Mesenchymal stem cell (in vitro differentiated cells and primary cell): ENCODE data around the gene FHOD3.

ENCODE experiments used
- DNase-seq: peaks from one replicate; pipeline ENCODE4 v3.0.0-alpha.2; 2013
- H2AFZ ChIP-seq: one replicate; pipeline ENCODE4 v1.6.1; 2013; ENCODE audit warnings: low read depth, mild to moderate bottlenecking, control low read depth, inconsistent platforms, low read length, moderate library complexity
- H2AK5ac ChIP-seq: 2 replicates; pipeline ENCODE4 v1.6.1; 2013; ENCODE audit warnings: low read length, moderate library complexity, mild to moderate bottlenecking, inconsistent platforms; ENCODE audit not compliant: severe bottlenecking
- H2BK120ac ChIP-seq: one replicate; pipeline ENCODE4 v1.6.1; 2013; ENCODE audit warnings: low read depth, mild to moderate bottlenecking, inconsistent platforms, low read length, moderate library complexity
- H2BK12ac ChIP-seq, 2 experiments: one replicate each; pipeline ENCODE4 v1.6.1; 2013; ENCODE audit warnings: inconsistent platforms in 2 of 2, low read length in 2 of 2, mild to moderate bottlenecking in 2 of 2, moderate library complexity in 2 of 2, control low read depth in 1 of 2
- H2BK15ac ChIP-seq: one replicate; pipeline ENCODE4 v1.6.1; 2013; ENCODE audit warnings: mild to moderate bottlenecking, low read depth, inconsistent platforms; ENCODE audit not compliant: poor library complexity, severe bottlenecking
- H2BK5ac ChIP-seq: 2 replicates; pipeline ENCODE4 v1.6.1; 2013; ENCODE audit warnings: low read depth, mild to moderate bottlenecking, low read length, control low read depth, inconsistent platforms; ENCODE audit not compliant: poor library complexity, severe bottlenecking
- H3K14ac ChIP-seq, 2 experiments: one replicate each; pipeline ENCODE4 v1.6.1; 2013; ENCODE audit warnings: inconsistent platforms in 2 of 2, low read length in 2 of 2, control low read depth in 1 of 2, mild to moderate bottlenecking in 1 of 2, moderate library complexity in 1 of 2
- H3K18ac ChIP-seq, 2 experiments: one replicate each; pipeline ENCODE4 v1.6.1; 2013; ENCODE audit warnings: inconsistent platforms in 2 of 2, low read length in 2 of 2, control low read depth in 1 of 2, low read depth in 1 of 2, mild to moderate bottlenecking in 1 of 2
- H3K23ac ChIP-seq, 2 experiments: one replicate each; pipeline ENCODE4 v1.6.1; 2013; ENCODE audit warnings: inconsistent platforms in 2 of 2, low read length in 2 of 2, mild to moderate bottlenecking in 2 of 2, moderate library complexity in 2 of 2, control low read depth in 1 of 2
- H3K27ac ChIP-seq: 2 replicates; pipeline ENCODE4 v1.5.1; 2013; ENCODE audit warnings: mild to moderate bottlenecking, moderate library complexity, low read length, control low read depth, inconsistent platforms; ENCODE audit not compliant: poor library complexity, severe bottlenecking
- H3K27me3 ChIP-seq, 2 experiments: 2 replicates each; pipeline versions ENCODE4 v1.6.1 to v1.7.0; 2013; ENCODE audit warnings: low read length in 2 of 2, mild to moderate bottlenecking in 2 of 2, moderate library complexity in 2 of 2, control low read depth in 1 of 2, inconsistent platforms in 1 of 2; ENCODE audit not compliant: control insufficient read depth in 1 of 2, insufficient read depth in 1 of 2
- H3K36me3 ChIP-seq, 2 experiments: 2 replicates each; pipeline versions ENCODE4 v1.6.1 to v1.7.0; 2013; ENCODE audit warnings: low read length in 2 of 2, control low read depth in 1 of 2, inconsistent platforms in 1 of 2, low read depth in 1 of 2, mild to moderate bottlenecking in 1 of 2; ENCODE audit not compliant: insufficient read depth in 2 of 2, control insufficient read depth in 1 of 2
- H3K4ac ChIP-seq, 2 experiments: one replicate each; pipeline ENCODE4 v1.6.1; 2013; ENCODE audit warnings: inconsistent platforms in 2 of 2, low read length in 2 of 2, mild to moderate bottlenecking in 2 of 2, moderate library complexity in 2 of 2, control low read depth in 1 of 2, low read depth in 1 of 2
- H3K4me1 ChIP-seq: 2 replicates; pipeline ENCODE4 v1.6.1; 2013; ENCODE audit warnings: low read depth, low read length, control low read depth; ENCODE audit not compliant: control insufficient read depth, insufficient read depth
- H3K4me2 ChIP-seq: 2 replicates; pipeline ENCODE4 v1.6.1; 2013; ENCODE audit warnings: low read length, mild to moderate bottlenecking, inconsistent platforms; ENCODE audit not compliant: poor library complexity, severe bottlenecking
- H3K4me3 ChIP-seq, 2 experiments: 2 replicates each; pipeline versions ENCODE4 v1.5.1 to v1.7.0; 2013; ENCODE audit warnings: low read length in 2 of 2, mild to moderate bottlenecking in 2 of 2, control low read depth in 1 of 2, low read depth in 1 of 2; ENCODE audit not compliant: insufficient read depth in 1 of 2
- H3K79me1 ChIP-seq: replicated peaks from 2 replicates; pipeline ENCODE4 v1.6.1; 2013; ENCODE audit warnings: mild to moderate bottlenecking, control low read depth, low read length, inconsistent platforms; ENCODE audit not compliant: poor library complexity, severe bottlenecking
- H3K9ac ChIP-seq: 2 replicates; pipeline ENCODE4 v1.7.0; 2013; ENCODE audit warnings: mild to moderate bottlenecking, low read length, moderate library complexity
- H3K9me3 ChIP-seq: 2 replicates; pipeline ENCODE4 v1.7.0; 2013; ENCODE audit warnings: mild to moderate bottlenecking, low read length; ENCODE audit not compliant: control insufficient read depth
- H4K8ac ChIP-seq: one replicate; pipeline ENCODE4 v1.6.1; 2013; ENCODE audit warnings: inconsistent platforms, mild to moderate bottlenecking, low read length, moderate library complexity
- H4K91ac ChIP-seq: one replicate; pipeline ENCODE4 v1.6.1; 2013; ENCODE audit warnings: mild to moderate bottlenecking, low read length, inconsistent platforms
- whole genome bisulfite sequencing: methylation state at CpG from one replicate; pipeline ENCODE4 v1.1.7; 2013; ENCODE audit warnings: mixed read lengths; 5-methylcytosine and 5-hydroxymethylcytosine counted together

The FHOD3 gene

GRCh38 chr18:36728345-36728744, 430.8 kb downstream of the FHOD3 start:
- H3K9me3 ChIP-seq, result no peaks in the 10 kb centered on the region
- H3K18ac ChIP-seq, result no peak overlapping the region

GRCh38 chr18:36729197-36729596, 431.7 kb downstream of the FHOD3 start:
- H2BK5ac ChIP-seq, result no peak overlapping the region
- no peak overlapping the region for H3K27ac ChIP-seq
- no peaks in the 10 kb centered on the region for H3K4me1 ChIP-seq
- no peak overlapping the region for H3K4me2 ChIP-seq
- H2BK12ac ChIP-seq, result no peak overlapping the region
- H2BK15ac ChIP-seq, result no peak overlapping the region
- no peaks in the 10 kb centered on the region for H3K27me3 ChIP-seq
- no peak for DNase-seq
- no peak overlapping the region for H3K14ac ChIP-seq
- no peaks in the 10 kb centered on the region for H3K9me3 ChIP-seq
- no peak overlapping the region for H3K4me3 ChIP-seq
- no peak overlapping the region for H4K91ac ChIP-seq
- H3K79me1 ChIP-seq, result peaks cover 2% of the 10 kb centered on the region
- no peak overlapping the region for H3K18ac ChIP-seq
- no peak overlapping the region for H4K8ac ChIP-seq
- no peak overlapping the region for H3K4ac ChIP-seq
- peaks cover 4 to 33% of the 10 kb centered on the region in 2 experiments for H3K36me3 ChIP-seq
- no peak overlapping the region for H2AFZ ChIP-seq
- no peak overlapping the region for H2BK120ac ChIP-seq
- no peak overlapping the region for H3K23ac ChIP-seq
- H3K9ac ChIP-seq, result no peak overlapping the region
- no peak overlapping the region for H2AK5ac ChIP-seq

More at GRCh38 chr18:36728345-36728744, 430.8 kb downstream of the FHOD3 start:
- H3K14ac ChIP-seq, result no peak overlapping the region
- no peak overlapping the region for H2AFZ ChIP-seq
- no peaks in the 10 kb centered on the region for H3K4me1 ChIP-seq
- no peak overlapping the region for H2BK12ac ChIP-seq
- H2BK120ac ChIP-seq, result no peak overlapping the region
- H3K79me1 ChIP-seq, result peaks cover 2% of the 10 kb centered on the region
- H4K91ac ChIP-seq, result no peak overlapping the region
- no peak overlapping the region for H3K4me3 ChIP-seq
- peaks cover 4 to 26% of the 10 kb centered on the region in 2 experiments for H3K36me3 ChIP-seq
- no peak overlapping the region for H4K8ac ChIP-seq
- no peak overlapping the region for H3K4me2 ChIP-seq
- no peak overlapping the region for H3K9ac ChIP-seq
- no peaks in the 10 kb centered on the region for H3K27me3 ChIP-seq
- H2BK15ac ChIP-seq, result no peak overlapping the region
- DNase-seq, result no peak
- H2AK5ac ChIP-seq, result no peak overlapping the region
- WGBS, result 72% methylated on average over 4 of the region's 4 CpGs
- H3K23ac ChIP-seq, result no peak overlapping the region
- no peak overlapping the region for H3K4ac ChIP-seq
- H3K27ac ChIP-seq, result no peak overlapping the region
- H2BK5ac ChIP-seq, result no peak overlapping the region

GRCh38 chr18:36732264-36732663, 434.8 kb downstream of the FHOD3 start:
- 82% methylated on average over 5 of the region's 5 CpGs for WGBS
- Histone ChIP-seq H3K23ac (no peak overlapping the region), H3K79me1 (no peaks in the 10 kb centered on the region), H2AFZ (no peak overlapping the region), H3K4me1 (no peaks in the 10 kb centered on the region), H3K18ac (no peak overlapping the region), H3K14ac (no peak overlapping the region), H4K8ac (no peak overlapping the region), H3K4me2 (no peak overlapping the region), H2BK120ac (no peak overlapping the region), H4K91ac (no peak overlapping the region), H2BK12ac (no peak overlapping the region), H3K4me3 (no peak overlapping the region), H2BK5ac (no peak overlapping the region), H3K27ac (no peak overlapping the region), H3K4ac (no peak overlapping the region), H2AK5ac (no peak overlapping the region), H3K9me3 (no peaks in the 10 kb centered on the region), H3K36me3 (peaks cover 4 to 43% of the 10 kb centered on the region in 2 experiments), H3K9ac (no peak overlapping the region), H2BK15ac (no peak overlapping the region), H3K27me3 (no peaks in the 10 kb centered on the region)
- DNase-seq, result no peak

- H3K4ac ChIP-seq, result no peak overlapping the region
- H3K4me1 ChIP-seq, result no peaks in the 10 kb centered on the region
- H4K8ac ChIP-seq, result no peak overlapping the region
- no peak for DNase-seq
- H3K27me3 ChIP-seq, result no peaks in the 10 kb centered on the region
- no peak overlapping the region for H3K4me2 ChIP-seq
- H3K14ac ChIP-seq, result no peak overlapping the region
- H2BK15ac ChIP-seq, result no peak overlapping the region
- no peaks in the 10 kb centered on the region for H3K9me3 ChIP-seq
- no peak overlapping the region for H3K23ac ChIP-seq
- peaks cover 2% of the 10 kb centered on the region for H3K79me1 ChIP-seq
- no peak overlapping the region for H3K9ac ChIP-seq
- H4K91ac ChIP-seq, result no peak overlapping the region
- H3K27ac ChIP-seq, result no peak overlapping the region
- H3K4me3 ChIP-seq, result no peak overlapping the region
- 80% methylated on average over 1 of the region's 1 CpG for WGBS
- no peak overlapping the region for H2BK12ac ChIP-seq
- H3K36me3 ChIP-seq, result peaks cover 4 to 42% of the 10 kb centered on the region in 2 experiments
- H2BK120ac ChIP-seq, result no peak overlapping the region
- no peak overlapping the region for H2BK5ac ChIP-seq
- no peak overlapping the region for H2AK5ac ChIP-seq
- no peak overlapping the region for H3K18ac ChIP-seq
- no peak overlapping the region for H2AFZ ChIP-seq
Observed at GRCh38 chr18:36733150-36733549, 435.6 kb downstream of the FHOD3 start.
